HG03159 (cell line): Measurements from ENCODE around the gene TBX2.

Experiments used
- ATAC-seq: cut with Tn5 transposase; IDR thresholded peaks from one replicate; pipeline ENCODE4 v1.9.1; 2021; ENCODE audit warnings: mild to moderate bottlenecking, moderate library complexity; ENCODE audit not compliant: unreplicated experiment

TBX2 gene

GRCh38 chr17:61385577-61386236 lies 13.9 kb upstream of the TBX2 start:
- no peak for ATAC-seq

GRCh38 chr17:61386251-61386650 lies 13.4 kb upstream of the TBX2 start:
- ATAC-seq = no peak

- ATAC-seq = no peak
Measured at GRCh38 chr17:61387011-61387410, 12.6 kb upstream of the TBX2 start.

- no peak for ATAC-seq
Measured at GRCh38 chr17:61387511-61388305, 11.9 kb upstream of the TBX2 start.

GRCh38 chr17:61388561-61389356 lies 10.9 kb upstream of the TBX2 start:
- ATAC-seq = no peak

- ATAC-seq = no peak
Measured at GRCh38 chr17:61389670-61390478, 9.8 kb upstream of the TBX2 start.

GRCh38 chr17:61390479-61390791 lies 9.2 kb upstream of the TBX2 start:
- ATAC-seq = no peak

GRCh38 chr17:61391595-61392291 lies 7.9 kb upstream of the TBX2 start:
- no peak for ATAC-seq

GRCh38 chr17:61392679-61393078 lies 7.0 kb upstream of the TBX2 start:
- ATAC-seq = no peak

GRCh38 chr17:61393550-61393903 lies 6.1 kb upstream of the TBX2 start:
- ATAC-seq = no peak

- ATAC-seq = no peak
Measured at GRCh38 chr17:61393904-61394629, 5.6 kb upstream of the TBX2 start.

- no peak for ATAC-seq
Measured at GRCh38 chr17:61394630-61395408, 4.8 kb upstream of the TBX2 start.

- no peak for ATAC-seq
Measured at GRCh38 chr17:61395409-61395982, 4.1 kb upstream of the TBX2 start.

- ATAC-seq = no peak
Measured at GRCh38 chr17:61395983-61396585, 3.6 kb upstream of the TBX2 start.

- no peak for ATAC-seq
Measured at GRCh38 chr17:61396586-61397085, 3.0 kb upstream of the TBX2 start.

GRCh38 chr17:61397086-61397842 lies 2.4 kb upstream of the TBX2 start:
- no peak for ATAC-seq

- ATAC-seq = no peak
Measured at GRCh38 chr17:61398721-61399130, 917 bp upstream of the TBX2 start.
